ENCODE data around the gene GMEB2. TPM values are rescaled to one million over a fixed set of nuclear protein-coding genes. Genes with fewer than 3 reads are reported as not detected.

The GMEB2 gene
- total and polyA plus RNA-seq, 10 of the 15 experiments (the other 5 are each of a cell fraction or from before 2014, with no cell fraction given), result 0.08 to 15.1 (median 6.9) TPM

- no peaks in the 10 kb centered on the region; the same call in 1 of the 2 replicates for H4K20me1 ChIP-seq (ENCODE audit: control insufficient read depth, insufficient read depth)
- H3K36me3 ChIP-seq (ENCODE audit: control insufficient read depth in 2 of 2, insufficient read depth in 2 of 2, low read length in 1 of 2), result no peaks in the 10 kb centered on the region; a peak in 1 of 4 replicates
- no peak overlapping the region for H3K4me2 ChIP-seq (ENCODE audit: control insufficient read depth, insufficient read depth)
- no peak overlapping the region for H3K4me3 ChIP-seq
- DNase-seq (ENCODE audit: low read depth, low spot score), result no peak
- WGBS (ENCODE audit: insufficient coverage, insufficient replicate concordance, low lambda C conversion rate, missing lambda C conversion rate), result 78% methylated on average over 23 of the region's 23 CpGs
- no peaks in the 10 kb centered on the region for H3K27me3 ChIP-seq (replicated peaks in 1 of 2; ENCODE audit: control insufficient read depth in 2 of 2, insufficient read depth in 2 of 2, low read length in 1 of 2)
- no peaks in the 10 kb centered on the region; the same call in 2 of the 3 replicates for H3K9me3 ChIP-seq (replicated peaks; ENCODE audit: control insufficient read depth, insufficient read depth, low read length)
- no peak for TF ChIP-seq PBX3 (IDR thresholded peaks at IDR 0.05; ENCODE audit: insufficient replicate concordance, low read depth, low read length)
- TF ChIP-seq STAT3 (IDR thresholded peaks at IDR 0.05; ENCODE audit: low read depth, low read length), result no peak
- no peak for TF ChIP-seq MEF2A (IDR thresholded peaks at IDR 0.05; ENCODE audit: insufficient read depth, low read depth, low read length)
- TF ChIP-seq SREBF1 (IDR thresholded peaks at IDR 0.05; ENCODE audit: low read length), result no peak
- TF ChIP-seq POLR2A (IDR thresholded peaks at IDR 0.05; ENCODE audit: low read depth, low read length), result peak; percentile 22; the same call in 1 of the 2 replicates
- SMC1A ChIA-PET (ENCODE audit: uncharacterized antibody, unreplicated experiment), result no interaction called here
- no peaks in the 10 kb centered on the region for H3K79me2 ChIP-seq (ENCODE audit: control insufficient read depth, insufficient read depth, low read length)
- RAD21 ChIA-PET (ENCODE audit: unreplicated experiment), result interaction anchor here (0.7 kb wide), 1 partner anchor 19 kb away, joined by 3 read pairs; no protein-coding TSS in a partner anchor
- no peak for FAIRE-seq
- POLR2A ChIA-PET, result interaction anchor here (1.4 kb wide), 1 partner anchor 16 kb away, joined by 3 read pairs; no protein-coding TSS in a partner anchor
- no peak overlapping the region for H3K27ac ChIP-seq (ENCODE audit: control insufficient read depth, insufficient read depth)
- CTCF ChIA-PET, result interaction anchor here (2.7 kb wide), 1 partner anchor 22 kb away, joined by 7 read pairs; no protein-coding TSS in a partner anchor
- no peak for ATAC-seq
- peaks cover 21% of the 10 kb centered on the region for H3K4me1 ChIP-seq (ENCODE audit: control insufficient read depth, insufficient read depth, low read length)
- BruUV-seq (replicated peaks), result no TSS peak
- no peak overlapping the region for H3K9ac ChIP-seq (ENCODE audit: control insufficient read depth, insufficient read depth, low read length)
- in situ Hi-C loops (cut with MboI) (no loop called here), intact Hi-C loops (cut with micrococcal nuclease; ENCODE audit: unreplicated experiment) (no loop called here)
- no peak overlapping the region for H2AFZ ChIP-seq (ENCODE audit: control insufficient read depth, low read depth, low read length)
Observed at GRCh38 chr20:63556873-63557478, 69.9 kb downstream of the GMEB2 start.
